Activated CD8-positive, alpha-beta T cell treated with anti-CD3 and anti-CD28 coated beads for 36 hours (primary cell): Measurements from ENCODE around the gene PPM1G. TPM values are rescaled to one million over a fixed set of nuclear protein-coding genes. Genes with fewer than 3 reads are reported as not detected.

Experiments used
- ATAC-seq: fragments of 200-7000 bp; cut with Tn5 transposase; one replicate; pipeline ENCODE4 v1.10.0; 2021; ENCODE audit warnings: mild to moderate bottlenecking, moderate library complexity
- CTCF ChIA-PET: fragments of 350-600 bp; sonication (Branson Sonifier 250); formaldehyde crosslinking; loops from one replicate; lab custom pipeline; 2021; ENCODE audit warnings: antibody characterized with exemption; lab: Charles Lee
- POLR2A ChIA-PET: fragments of 350-600 bp; sonication (Branson Sonifier 250); formaldehyde crosslinking; loops from one replicate; lab custom pipeline; 2021; ENCODE audit warnings: antibody characterized with exemption; lab: Charles Lee
- DNase-seq: peaks from one replicate; pipeline ENCODE4 v3.0.0-alpha.2; 2020
- H3K27ac Mint-ChIP-seq: one replicate; pipeline ENCODE4 v1.8.0; 2021; ENCODE audit warnings: mild to moderate bottlenecking, mixed read lengths
- H3K27me3 Mint-ChIP-seq: one replicate; pipeline ENCODE4 v1.8.0; 2021; ENCODE audit warnings: mixed read lengths
- H3K36me3 Mint-ChIP-seq: one replicate; pipeline ENCODE4 v1.8.0; 2021; ENCODE audit warnings: low read depth, mixed read lengths
- H3K4me1 Mint-ChIP-seq: one replicate; pipeline ENCODE4 v1.8.0; 2021; ENCODE audit warnings: low read depth, mixed read lengths
- H3K4me3 Mint-ChIP-seq: one replicate; pipeline ENCODE4 v1.8.0; 2021; ENCODE audit warnings: mild to moderate bottlenecking, moderate library complexity, mixed read lengths
- H3K9me3 Mint-ChIP-seq: one replicate; pipeline ENCODE4 v1.8.0; 2021; ENCODE audit warnings: mixed read lengths
- intact Hi-C: fragments of 100-400 bp; cut with micrococcal nuclease; formaldehyde crosslinking; loops from one replicate; pipeline ENCODE4 v1.10.0; 2022
- total RNA-seq, 2 experiments: library from RNA; stranded (reverse); gene quantifications; one replicate each; pipeline ENCODE4 v1.2.3, GENCODE V29; 2021
- TF ChIP-seq, protein P1 (sequence below): fragments of 200-600 bp; IDR thresholded peaks from one replicate; pipeline ENCODE4 v1.8.0; 2022; ENCODE audit warnings: antibody characterized with exemption, mild to moderate bottlenecking

The PPM1G gene
- total RNA-seq, 2 experiments from 2014 or later: 138 to 142 TPM

DNA sequence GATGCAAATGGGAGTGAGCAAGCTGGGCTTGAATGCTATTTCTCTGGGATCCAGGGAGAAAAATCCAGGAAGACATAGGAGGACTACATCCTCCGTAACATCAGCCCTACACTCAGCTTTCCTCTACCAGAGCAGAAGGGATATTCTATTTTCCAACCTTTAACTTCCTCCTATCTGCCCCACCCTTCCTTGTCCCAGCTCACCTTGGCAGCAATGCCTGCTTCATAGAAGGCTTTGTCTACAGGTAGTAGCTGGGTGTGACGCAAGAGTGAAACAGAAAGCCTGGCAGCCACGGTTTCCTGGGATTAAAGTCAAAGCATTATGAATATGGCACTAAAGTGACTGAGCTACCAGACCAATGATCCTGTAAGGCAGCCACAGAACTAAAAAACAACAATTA, 36.7 kb upstream of the PPM1G start:
- ChIA-PET CTCF (interaction anchor here (0.7 to 1.1 kb wide), 2 partner anchors 15 to 238 kb away, joined by 3 read pairs; no protein-coding TSS in a partner anchor), POLR2A (interaction anchor here (1.3 to 2.8 kb wide), 2 partner anchors 10 to 66 kb away, joined by 3 to 5 read pairs; partner anchors contain the start of gene ZNF513)
- ATAC-seq (no peak), DNase-seq (peak; percentile 40)
- TF ChIP-seq, protein P1, sequence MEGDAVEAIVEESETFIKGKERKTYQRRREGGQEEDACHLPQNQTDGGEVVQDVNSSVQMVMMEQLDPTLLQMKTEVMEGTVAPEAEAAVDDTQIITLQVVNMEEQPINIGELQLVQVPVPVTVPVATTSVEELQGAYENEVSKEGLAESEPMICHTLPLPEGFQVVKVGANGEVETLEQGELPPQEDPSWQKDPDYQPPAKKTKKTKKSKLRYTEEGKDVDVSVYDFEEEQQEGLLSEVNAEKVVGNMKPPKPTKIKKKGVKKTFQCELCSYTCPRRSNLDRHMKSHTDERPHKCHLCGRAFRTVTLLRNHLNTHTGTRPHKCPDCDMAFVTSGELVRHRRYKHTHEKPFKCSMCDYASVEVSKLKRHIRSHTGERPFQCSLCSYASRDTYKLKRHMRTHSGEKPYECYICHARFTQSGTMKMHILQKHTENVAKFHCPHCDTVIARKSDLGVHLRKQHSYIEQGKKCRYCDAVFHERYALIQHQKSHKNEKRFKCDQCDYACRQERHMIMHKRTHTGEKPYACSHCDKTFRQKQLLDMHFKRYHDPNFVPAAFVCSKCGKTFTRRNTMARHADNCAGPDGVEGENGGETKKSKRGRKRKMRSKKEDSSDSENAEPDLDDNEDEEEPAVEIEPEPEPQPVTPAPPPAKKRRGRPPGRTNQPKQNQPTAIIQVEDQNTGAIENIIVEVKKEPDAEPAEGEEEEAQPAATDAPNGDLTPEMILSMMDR: no peak
- no peaks in the 10 kb centered on the region for H3K27me3 Mint-ChIP-seq
- H3K36me3 Mint-ChIP-seq: peaks cover 23% of the 10 kb centered on the region
- no peak overlapping the region for H3K4me3 Mint-ChIP-seq
- intact Hi-C loops: no loop called here
- H3K27ac Mint-ChIP-seq: no peak overlapping the region
- H3K4me1 Mint-ChIP-seq: peaks cover 5% of the 10 kb centered on the region
- no peaks in the 10 kb centered on the region for H3K9me3 Mint-ChIP-seq

DNA sequence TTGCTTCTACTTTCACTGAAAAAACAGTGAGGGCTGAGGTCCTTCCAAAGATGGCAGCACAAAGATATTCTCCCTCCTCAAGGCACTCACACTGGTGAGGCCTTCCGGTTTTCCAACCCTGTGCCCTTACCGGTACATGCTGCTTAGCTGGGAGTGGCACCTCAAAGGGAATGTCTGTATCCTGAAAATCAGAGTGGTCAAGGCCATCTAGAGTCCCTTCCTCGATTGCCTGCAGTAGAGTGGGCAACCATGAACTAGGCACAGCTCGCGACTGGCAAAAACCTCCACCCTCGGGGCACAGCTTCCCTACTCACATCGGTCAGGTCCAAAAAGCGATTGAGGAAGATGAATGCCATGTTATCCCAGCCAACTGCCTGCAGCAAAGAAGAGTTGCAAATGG, 36.2 kb upstream of the PPM1G start:
- Mint-ChIP-seq H3K27me3 (no peaks in the 10 kb centered on the region), H3K27ac (no peak overlapping the region), H3K9me3 (no peaks in the 10 kb centered on the region), H3K36me3 (peaks cover 28% of the 10 kb centered on the region), H3K4me3 (no peak overlapping the region), H3K4me1 (peaks cover 5% of the 10 kb centered on the region)
- intact Hi-C loops: no loop called here
- TF ChIP-seq, protein P1: no peak
- no peak for ATAC-seq
- CTCF ChIA-PET: interaction anchor here (1.1 kb wide), 1 partner anchor 15 kb away, joined by 3 read pairs; no protein-coding TSS in a partner anchor
- POLR2A ChIA-PET: interaction anchor here (2.8 kb wide), 1 partner anchor 10 kb away, joined by 5 read pairs; no protein-coding TSS in a partner anchor
- DNase-seq: no peak

DNA sequence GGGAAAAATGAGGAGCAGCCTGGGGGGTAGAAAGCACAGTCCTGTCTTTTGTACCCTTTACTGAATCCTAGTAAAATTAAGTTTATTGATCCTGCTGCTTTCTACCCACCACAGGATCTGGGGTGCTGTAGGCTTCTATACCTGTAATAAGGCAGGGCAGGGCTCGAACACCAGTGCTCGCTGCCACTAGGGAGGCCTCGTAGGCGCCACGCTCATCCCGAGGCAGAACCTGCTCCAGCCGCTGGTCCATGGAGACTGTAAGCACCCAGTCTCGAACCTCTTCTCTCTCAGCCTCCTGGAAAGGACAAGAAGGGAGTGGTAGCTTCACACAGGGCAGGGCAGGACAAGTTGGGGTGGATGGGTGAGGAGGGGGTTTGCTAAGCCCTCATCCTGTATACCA, 35.8 kb upstream of the PPM1G start:
- Mint-ChIP-seq H3K27ac (no peak overlapping the region), H3K36me3 (peaks cover 32% of the 10 kb centered on the region), H3K4me3 (no peak overlapping the region), H3K4me1 (peaks cover 5% of the 10 kb centered on the region), H3K27me3 (no peaks in the 10 kb centered on the region), H3K9me3 (no peaks in the 10 kb centered on the region)
- TF ChIP-seq, protein P1: no peak
- intact Hi-C loops: no loop called here
- POLR2A ChIA-PET: interaction anchor here (2.8 kb wide), 1 partner anchor 9 kb away, joined by 5 read pairs; no protein-coding TSS in a partner anchor
- ATAC-seq: no peak
- CTCF ChIA-PET: interaction anchor here (1.1 kb wide), 1 partner anchor 15 kb away, joined by 3 read pairs; no protein-coding TSS in a partner anchor
- DNase-seq: no peak

DNA sequence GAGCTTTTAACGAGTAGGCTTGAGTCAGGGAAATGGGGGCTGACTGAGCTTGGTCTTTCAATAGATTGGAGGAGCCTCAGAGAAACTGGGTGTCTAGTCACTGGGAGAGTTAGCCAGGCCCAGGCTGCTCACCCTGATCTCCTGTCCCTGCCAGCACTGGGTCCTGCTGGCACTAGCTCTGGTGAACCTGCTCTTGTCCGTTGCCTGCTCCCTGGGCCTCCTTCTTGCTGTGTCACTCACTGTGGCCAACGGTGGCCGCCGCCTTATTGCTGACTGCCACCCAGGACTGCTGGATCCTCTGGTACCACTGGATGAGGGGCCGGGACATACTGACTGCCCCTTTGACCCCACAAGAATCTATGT, 33.5 kb upstream of the PPM1G start:
- CTCF ChIA-PET: interaction anchor here (0.8 to 1.1 kb wide), 2 partner anchors 140 to 239 kb away, joined by 3 read pairs; no protein-coding TSS in a partner anchor
- no peak overlapping the region for H3K4me3 Mint-ChIP-seq
- intact Hi-C loops: no loop called here

More for the DNA sequence above, 33.5 kb upstream of the PPM1G start:
- no peaks in the 10 kb centered on the region for H3K9me3 Mint-ChIP-seq
- POLR2A ChIA-PET: no interaction called here
- TF ChIP-seq, protein P1: no peak
- peak overlapping the region; percentile 13 for H3K27ac Mint-ChIP-seq
- H3K4me1 Mint-ChIP-seq: peaks cover 5% of the 10 kb centered on the region
- H3K27me3 Mint-ChIP-seq: no peaks in the 10 kb centered on the region
- peaks cover 36% of the 10 kb centered on the region for H3K36me3 Mint-ChIP-seq
- ATAC-seq (no peak), DNase-seq (no peak)
